ENCODE data around the gene CELF2. TPM values are rescaled to one million over a fixed set of nuclear protein-coding genes. Genes with fewer than 3 reads are reported as not detected.

CELF2 gene
- total RNA-seq, 2 donors from 2014 or later, result 10.4 to 11.2 TPM

DNA sequence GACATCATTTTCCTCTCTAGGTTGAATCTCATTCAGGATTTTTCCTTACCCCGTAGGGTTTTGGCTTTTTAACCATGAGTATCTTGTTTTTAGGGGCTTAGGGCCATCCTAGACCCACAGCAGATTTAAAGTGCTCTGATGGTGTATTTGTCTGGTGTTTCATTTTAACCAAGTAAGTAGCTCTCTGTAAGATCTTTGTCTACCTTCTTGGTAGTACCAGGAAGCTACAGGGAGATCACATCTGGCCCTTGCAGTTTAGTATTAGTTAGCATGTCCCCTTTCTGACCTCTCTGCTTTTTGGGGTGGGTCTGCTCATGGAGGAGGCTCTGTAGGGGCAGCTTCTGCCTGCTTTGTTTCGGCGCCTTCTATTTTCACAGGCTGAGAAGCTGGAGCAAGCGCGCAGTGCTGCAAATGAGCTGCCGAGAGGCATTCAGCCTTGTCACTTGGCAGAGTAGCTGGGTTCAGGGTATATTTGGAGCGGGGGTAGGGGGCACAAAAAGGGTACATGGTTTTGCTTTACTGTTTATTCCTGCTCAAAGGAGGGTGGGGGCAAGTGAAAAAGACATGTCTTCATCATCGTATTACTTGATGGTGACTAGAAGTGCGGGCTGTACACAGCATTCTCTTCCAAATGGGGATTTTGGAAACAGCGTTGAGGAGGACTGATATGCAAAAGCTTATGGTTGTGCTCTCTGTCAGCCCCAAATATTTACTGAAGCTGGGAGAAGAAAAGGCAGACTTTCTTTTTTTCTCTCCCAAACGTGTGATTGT, 146.3 kb downstream of the CELF2 start:
- Histone ChIP-seq H3K4me1 (peaks cover 12% of the 10 kb centered on the region), H3K27ac (peak overlapping the region in 1 of 4 donors; percentile 74), H3K27me3 (no peaks in the 10 kb centered on the region), H3K4me3 (no peak overlapping the region), H3K36me3 (replicated peaks in 1 of 2; ENCODE audit: insufficient read depth in 1 of 2, low read depth in 2 of 2) (no peaks in the 10 kb centered on the region), H3K9me3 (no peaks in the 10 kb centered on the region)
- ATAC-seq, result no peak
- DNase-seq, result no peak
- TF ChIP-seq, protein P1, sequence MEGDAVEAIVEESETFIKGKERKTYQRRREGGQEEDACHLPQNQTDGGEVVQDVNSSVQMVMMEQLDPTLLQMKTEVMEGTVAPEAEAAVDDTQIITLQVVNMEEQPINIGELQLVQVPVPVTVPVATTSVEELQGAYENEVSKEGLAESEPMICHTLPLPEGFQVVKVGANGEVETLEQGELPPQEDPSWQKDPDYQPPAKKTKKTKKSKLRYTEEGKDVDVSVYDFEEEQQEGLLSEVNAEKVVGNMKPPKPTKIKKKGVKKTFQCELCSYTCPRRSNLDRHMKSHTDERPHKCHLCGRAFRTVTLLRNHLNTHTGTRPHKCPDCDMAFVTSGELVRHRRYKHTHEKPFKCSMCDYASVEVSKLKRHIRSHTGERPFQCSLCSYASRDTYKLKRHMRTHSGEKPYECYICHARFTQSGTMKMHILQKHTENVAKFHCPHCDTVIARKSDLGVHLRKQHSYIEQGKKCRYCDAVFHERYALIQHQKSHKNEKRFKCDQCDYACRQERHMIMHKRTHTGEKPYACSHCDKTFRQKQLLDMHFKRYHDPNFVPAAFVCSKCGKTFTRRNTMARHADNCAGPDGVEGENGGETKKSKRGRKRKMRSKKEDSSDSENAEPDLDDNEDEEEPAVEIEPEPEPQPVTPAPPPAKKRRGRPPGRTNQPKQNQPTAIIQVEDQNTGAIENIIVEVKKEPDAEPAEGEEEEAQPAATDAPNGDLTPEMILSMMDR (IDR thresholded peaks at IDR 0.05), result no peak
- TF ChIP-seq POLR2A (IDR thresholded peaks at IDR 0.05), result no peak
- WGBS, 2 donors, result 27 to 31% methylated on average over 11 of the region's 11 CpGs
- intact Hi-C loops (cut with DNase I), result no loop called here

DNA sequence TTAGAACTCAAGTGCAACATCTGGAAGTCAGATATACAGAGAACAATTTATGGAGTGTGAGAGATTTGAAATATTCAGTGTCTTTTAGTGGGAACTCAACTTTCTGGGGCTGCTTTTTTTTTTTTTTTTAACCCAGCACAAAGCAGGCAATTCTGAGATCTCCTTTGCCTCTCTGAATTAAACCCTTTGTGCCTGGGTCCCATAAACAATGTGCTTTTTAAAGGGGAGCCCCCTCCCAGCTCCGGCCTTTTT, 146.8 kb downstream of the CELF2 start:
- ATAC-seq (no peak), DNase-seq (no peak)
- intact Hi-C loops (cut with DNase I), result no loop called here
- Histone ChIP-seq H3K9me3 (no peaks in the 10 kb centered on the region), H3K27ac (peak overlapping the region in 1 of 4 donors; percentile 74), H3K36me3 (replicated peaks in 1 of 2; ENCODE audit: insufficient read depth in 1 of 2, low read depth in 2 of 2) (no peaks in the 10 kb centered on the region), H3K4me1 (peaks cover 12% of the 10 kb centered on the region), H3K27me3 (no peaks in the 10 kb centered on the region), H3K4me3 (no peak overlapping the region)
- TF ChIP-seq, protein P1 (IDR thresholded peaks at IDR 0.05), result no peak
- TF ChIP-seq POLR2A (IDR thresholded peaks at IDR 0.05), result no peak
- WGBS, 2 donors, result 0% methylated on average over 1 of the region's 1 CpG

GRCh38 chr10:11164803-11165590, 147.3 kb downstream of the CELF2 start:
- no peaks in the 10 kb centered on the region for H3K36me3 ChIP-seq (replicated peaks in 1 of 2; ENCODE audit: insufficient read depth in 1 of 2, low read depth in 2 of 2)
- peaks cover 12% of the 10 kb centered on the region for H3K4me1 ChIP-seq
- 2 to 3% methylated on average over 37 to 38 of the region's 38 CpGs for WGBS, 2 donors
- H3K27ac ChIP-seq, result peak overlapping the region in 2 of 4 donors; percentile 36 to 74
- intact Hi-C loops (cut with DNase I), result no loop called here
- DNase-seq (peak in 3 of 4 donors; percentile 23 to 62 (median 25)), ATAC-seq (peak; percentile 47)
- no peaks in the 10 kb centered on the region for H3K27me3 ChIP-seq
- peak overlapping the region in 1 of 2 donors; percentile 38 for H3K4me3 ChIP-seq
- TF ChIP-seq, protein P1 (IDR thresholded peaks at IDR 0.05), result no peak
- TF ChIP-seq POLR2A (IDR thresholded peaks at IDR 0.05), result peak in 1 of 3 donors; percentile 63
- no peaks in the 10 kb centered on the region for H3K9me3 ChIP-seq

DNA sequence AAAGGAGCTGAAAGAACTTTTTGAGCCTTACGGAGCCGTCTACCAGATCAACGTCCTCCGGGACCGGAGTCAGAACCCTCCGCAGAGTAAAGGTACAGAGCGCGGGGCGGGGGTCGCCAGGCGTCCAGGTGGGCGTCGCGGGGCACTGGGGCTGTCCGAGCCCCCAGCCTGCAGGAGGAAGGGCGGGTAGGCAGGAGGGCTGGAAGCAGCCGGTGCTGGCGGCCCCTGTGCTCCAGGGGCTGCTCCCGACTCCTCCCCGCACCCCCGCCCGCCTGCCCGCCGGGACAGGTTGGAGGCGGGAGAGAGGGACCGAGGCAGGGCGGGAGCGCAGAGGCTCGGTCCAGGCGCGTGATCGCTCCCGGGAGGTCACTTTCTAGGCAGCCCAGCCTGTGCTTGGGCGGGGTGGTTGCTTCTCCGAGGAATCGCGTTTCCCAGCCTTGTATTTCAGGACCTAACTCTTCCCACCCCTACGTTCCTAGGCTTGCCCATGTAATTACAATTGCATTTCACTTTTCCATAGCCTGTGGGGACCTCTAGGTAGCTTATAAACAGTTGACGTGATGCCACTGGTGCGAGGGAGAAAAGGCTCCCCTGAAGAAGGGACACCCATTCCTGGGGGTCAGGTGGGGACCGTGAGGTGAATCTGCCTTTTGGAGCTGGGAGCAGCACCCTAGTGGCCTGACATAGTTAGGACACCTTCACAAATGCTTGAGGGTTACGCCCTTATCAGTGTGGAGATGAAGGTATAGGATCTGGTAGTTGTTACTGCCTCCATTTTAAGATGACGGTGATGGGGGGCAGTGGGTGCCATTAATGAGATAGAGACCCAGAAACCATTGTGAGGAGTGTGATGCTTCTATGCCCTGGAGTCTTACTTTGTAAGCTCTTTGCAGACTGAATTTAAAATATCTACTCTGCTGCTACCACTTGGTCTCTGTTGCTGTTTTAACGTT, 148.2 kb downstream of the CELF2 start:
- peak; percentile 57 for ATAC-seq
- Histone ChIP-seq H3K36me3 (replicated peaks in 1 of 2; ENCODE audit: insufficient read depth in 1 of 2, low read depth in 2 of 2) (no peaks in the 10 kb centered on the region), H3K4me3 (peak overlapping the region in 1 of 2 donors; percentile 38), H3K27me3 (no peaks in the 10 kb centered on the region), H3K4me1 (peaks cover 12% of the 10 kb centered on the region), H3K9me3 (no peaks in the 10 kb centered on the region), H3K27ac (peak overlapping the region; percentile 10 to 74 (median 40))
- WGBS, 2 donors, result 3 to 4% methylated on average over 25 to 36 of the region's 44 CpGs
- peak in 1 of 3 donors; percentile 9 for TF ChIP-seq POLR2A (IDR thresholded peaks at IDR 0.05)
- TF ChIP-seq, protein P1 (IDR thresholded peaks at IDR 0.05), result peak in 4 of 7 experiments; percentile 21 to 43 (median 38)
- peak in 3 of 4 donors; percentile 20 to 54 (median 40) for DNase-seq
- intact Hi-C loops (cut with DNase I), result no loop called here

Data from body of pancreas (tissue), 4 donors.